HG02588 (cell line): ENCODE measurements around the gene HNRNPU.
"Not testable (repeated sequence)": the region's sequence is repeated elsewhere in the genome, so short reads cannot be mapped to it uniquely, and the experiment has no call there.

ENCODE experiments used
- ATAC-seq: cut with Tn5 transposase; IDR thresholded peaks from one replicate; pipeline ENCODE4 v1.9.1; 2021; ENCODE audit warnings: mild to moderate bottlenecking, moderate library complexity; ENCODE audit not compliant: unreplicated experiment

Gene HNRNPU

DNA sequence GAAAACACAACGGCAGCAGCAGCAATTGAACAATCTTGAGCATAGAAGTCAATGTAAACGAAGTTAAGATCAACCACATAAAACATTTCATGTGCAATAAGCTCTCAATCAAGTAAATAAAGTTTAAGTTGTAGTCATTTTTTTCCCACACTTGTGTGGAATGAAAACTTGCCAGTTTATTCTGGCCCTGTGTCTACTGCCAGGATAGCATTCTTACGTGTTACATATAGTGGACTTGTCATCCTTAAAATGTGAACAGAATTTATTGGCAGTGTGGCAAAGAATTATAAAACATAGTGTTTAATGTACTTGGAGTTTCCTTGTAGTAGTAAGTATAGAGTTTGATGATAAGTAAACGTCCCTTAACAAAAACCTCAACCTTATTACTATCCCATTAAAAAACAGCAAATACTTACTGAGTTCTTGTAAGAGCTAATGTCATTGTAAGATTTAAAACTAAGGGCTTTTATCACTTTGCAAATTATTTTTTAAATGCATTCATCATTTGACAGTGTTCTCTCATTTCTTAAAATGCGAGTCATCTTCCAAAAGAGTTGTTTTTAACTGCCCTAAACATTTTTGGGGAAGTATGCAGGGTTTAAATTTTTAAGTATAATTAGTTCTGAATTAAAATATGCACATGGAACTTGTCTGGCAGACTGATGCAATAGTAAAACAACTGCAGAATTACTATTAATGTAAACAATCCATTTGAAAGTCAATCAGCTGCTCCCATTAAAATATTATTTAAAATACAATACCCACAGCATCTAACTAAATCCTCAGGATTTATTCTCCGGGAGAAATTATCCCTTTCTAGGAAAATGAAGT, 21.0 kb downstream of the HNRNPU start:
- no peak for ATAC-seq

DNA sequence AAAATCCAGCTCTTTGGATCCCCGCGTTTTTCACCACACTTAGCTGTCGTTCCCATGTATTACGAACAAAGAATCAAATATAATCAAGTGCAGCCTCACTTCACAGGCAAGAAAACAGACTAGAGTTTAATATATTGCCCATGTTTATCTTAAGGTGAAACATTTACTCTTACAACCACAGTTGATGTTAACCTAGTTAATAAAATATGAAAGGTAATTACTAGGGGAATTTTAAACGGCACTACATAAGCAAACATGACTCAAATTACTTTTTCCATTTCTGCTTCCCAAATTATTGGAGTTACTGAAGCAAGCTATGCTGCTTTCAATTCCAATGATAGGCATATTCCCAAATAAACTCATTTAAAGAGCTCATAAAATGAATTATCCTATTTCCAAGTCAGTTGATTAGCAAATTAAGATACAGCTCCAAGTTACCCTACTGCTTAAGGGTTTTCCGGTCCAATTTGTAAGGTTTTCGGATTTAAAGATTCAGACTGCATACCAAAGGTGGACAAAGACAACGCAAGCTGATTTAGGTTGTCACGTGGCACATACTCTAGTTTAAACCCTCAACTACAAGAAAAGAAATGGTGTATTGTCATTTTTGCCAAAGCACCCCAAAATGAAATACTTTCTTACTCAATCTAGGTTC, 22.9 kb downstream of the HNRNPU start:
- no peak for ATAC-seq

GRCh38 chr1:244840219-244840794, 24.0 kb downstream of the HNRNPU start:
- no peak for ATAC-seq

DNA sequence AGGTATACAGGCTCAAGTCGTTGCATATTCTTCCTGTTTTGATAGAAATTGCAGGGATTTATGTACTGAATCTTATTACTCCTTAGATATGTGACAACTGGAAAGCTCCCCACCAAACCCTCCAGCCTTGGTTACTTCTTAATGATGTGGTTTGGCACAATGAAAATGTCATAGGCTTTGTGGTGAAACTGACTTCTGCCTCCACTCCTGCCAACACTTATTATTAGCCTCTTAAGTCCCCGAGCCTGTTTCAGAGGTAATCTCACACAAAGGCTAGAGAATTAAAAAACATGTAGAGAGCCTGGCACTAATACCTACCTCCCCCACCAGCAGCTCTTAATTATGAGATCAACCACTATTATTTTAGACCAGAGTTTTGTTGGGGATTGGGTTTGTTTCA, 24.7 kb downstream of the HNRNPU start:
- ATAC-seq: no peak

DNA sequence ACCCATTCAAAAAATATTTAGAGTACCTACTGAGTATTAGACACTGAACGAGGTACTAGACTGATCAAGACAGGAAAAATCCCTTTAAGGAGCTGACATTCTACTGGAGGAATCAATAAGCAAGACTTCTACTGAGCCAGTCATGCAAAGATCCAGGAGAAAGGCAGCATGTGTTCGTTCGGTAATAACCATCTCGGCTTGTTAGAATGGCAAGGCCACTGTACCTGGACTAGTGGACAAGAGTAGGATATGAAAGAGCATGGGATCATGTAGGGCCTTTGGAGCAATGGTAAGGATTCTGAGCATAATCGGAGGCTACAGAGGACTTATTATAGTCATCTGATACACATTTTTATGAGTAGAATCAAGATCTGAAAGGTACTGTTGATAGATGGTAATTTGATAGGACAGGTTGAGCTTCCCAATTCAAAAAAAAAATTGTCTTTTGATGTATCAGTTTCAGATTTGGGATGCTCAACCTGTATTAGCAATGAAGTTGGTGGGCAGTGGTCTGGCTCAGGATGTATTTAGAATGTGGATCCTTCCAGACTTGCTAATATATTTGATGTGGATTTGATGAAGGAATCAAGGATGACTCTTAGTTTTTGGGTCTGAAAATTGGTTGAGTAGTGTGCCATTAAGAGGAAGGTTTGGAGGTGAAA, 26.6 kb downstream of the HNRNPU start:
- ATAC-seq: no peak

GRCh38 chr1:244836584-244836983, 27.8 kb downstream of the HNRNPU start:
- no peak for ATAC-seq

GRCh38 chr1:244836135-244836521, 28.2 kb downstream of the HNRNPU start:
- no peak for ATAC-seq

- ATAC-seq: peak; percentile 62
Observed at GRCh38 chr1:244835276-244836134, 28.8 kb downstream of the HNRNPU start, which contains the start of gene COX20. Gene COX20, plus strand, starts transcription at chr1:244835658. Its CDS starts 57 bp downstream, at chr1:244835715.

GRCh38 chr1:244834543-244835275, 29.6 kb downstream of the HNRNPU start:
- ATAC-seq: peak; percentile 64

GRCh38 chr1:244833734-244834542, 30.4 kb downstream of the HNRNPU start:
- peak; percentile 4 for ATAC-seq

GRCh38 chr1:244833260-244833659, 31.1 kb downstream of the HNRNPU start:
- not testable (repeated sequence) for ATAC-seq

DNA sequence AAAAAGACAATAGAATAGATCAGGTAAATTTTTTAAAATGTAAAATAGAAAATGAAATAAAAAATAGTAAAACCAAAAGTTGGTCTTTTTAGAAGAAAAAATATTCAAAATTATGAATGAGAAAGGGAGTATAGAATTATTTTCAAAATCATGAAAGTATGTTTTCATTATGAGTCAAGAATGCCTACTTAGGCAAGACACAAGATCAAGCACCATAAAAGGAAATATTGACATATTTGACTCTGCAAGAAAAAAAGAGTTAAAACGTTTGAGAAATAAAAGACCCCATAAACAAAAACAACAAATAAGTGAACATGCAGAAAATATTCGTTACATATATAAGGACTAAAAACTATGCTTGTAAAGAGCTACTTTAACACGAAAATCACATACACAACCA, 33.7 kb downstream of the HNRNPU start:
- ATAC-seq: no peak

- no peak for ATAC-seq
Observed at GRCh38 chr1:244826712-244827111, 37.6 kb downstream of the HNRNPU start.

DNA sequence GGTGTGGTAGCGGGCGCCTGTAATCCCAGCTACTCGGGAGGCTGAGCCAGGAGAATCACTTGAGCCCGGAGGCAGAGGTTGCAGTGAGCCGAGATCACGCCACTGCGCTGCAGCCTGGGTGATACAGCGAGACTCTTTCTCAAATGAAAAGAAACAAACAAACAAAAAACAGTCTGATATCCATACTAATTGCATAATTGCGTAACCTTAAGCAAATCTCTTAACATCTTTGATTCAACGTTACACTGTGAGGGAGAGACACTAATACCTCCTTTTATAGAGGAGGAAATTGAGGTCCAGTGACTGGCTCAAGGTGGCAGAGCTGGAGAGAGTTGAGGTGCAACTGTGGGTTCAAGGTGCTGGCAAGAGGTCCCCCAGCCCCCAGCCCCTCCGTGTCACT, 41.5 kb downstream of the HNRNPU start:
- no peak for ATAC-seq

DNA sequence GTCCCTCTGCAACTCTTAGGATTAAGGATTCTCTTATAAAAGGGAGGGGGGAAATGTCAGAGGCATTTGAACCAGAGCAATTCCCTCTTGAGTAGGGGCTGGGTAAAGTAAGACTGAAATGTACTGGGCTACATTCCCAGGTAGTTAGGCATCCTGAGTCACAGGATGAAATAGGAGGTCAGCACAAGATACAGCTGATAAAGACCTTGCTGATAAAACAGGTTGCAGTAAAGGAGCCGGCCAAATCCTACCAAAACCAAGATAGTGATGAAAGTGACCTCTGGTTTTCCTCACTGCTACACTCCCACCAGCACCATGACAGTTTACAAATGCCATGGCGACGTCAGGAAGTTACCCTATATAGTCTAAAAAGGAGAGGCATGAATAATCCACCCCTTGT, 43.2 kb downstream of the HNRNPU start:
- ATAC-seq: no peak

DNA sequence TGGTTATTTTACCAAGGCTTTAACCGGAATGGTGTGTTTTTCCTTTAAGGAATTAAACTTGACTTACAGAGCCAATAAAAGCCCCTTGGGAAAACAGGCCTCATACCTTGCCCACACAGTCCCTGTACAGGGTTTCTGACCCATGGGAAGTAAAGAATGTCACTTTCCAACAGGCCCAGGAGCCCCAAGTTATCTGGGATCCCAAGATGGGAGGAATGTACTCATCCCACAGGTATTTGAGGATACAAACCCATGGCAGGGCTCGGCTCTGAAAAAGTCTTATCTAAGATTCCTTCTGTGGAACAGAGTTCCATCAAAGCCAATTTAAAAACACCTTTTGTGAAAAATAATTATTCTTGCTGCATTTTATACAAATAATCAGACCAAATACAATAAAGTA, 44.2 kb downstream of the HNRNPU start:
- ATAC-seq: no peak

DNA sequence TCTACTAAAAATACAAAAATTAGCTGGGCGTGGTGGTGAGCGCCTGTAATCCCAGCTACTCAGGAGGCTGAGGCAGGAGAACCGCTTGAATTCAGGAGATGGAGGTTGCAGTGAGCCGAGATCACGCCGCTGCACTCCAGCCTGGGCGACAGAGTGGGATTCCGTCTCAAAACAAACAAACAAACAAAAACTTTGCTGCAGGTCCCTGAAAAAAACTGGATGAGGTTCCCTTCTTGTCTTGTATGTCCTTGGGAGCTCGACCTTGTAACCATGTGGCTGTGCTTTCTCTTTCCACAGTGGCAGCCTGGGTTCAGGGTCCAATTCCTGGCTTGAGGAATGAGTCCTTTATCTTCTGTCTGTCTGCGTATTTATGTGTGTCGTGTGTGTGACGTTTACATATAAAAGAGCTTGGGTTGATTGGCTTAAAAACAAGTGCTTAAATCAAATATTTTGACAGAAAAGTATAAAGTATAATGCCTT, 46.9 kb downstream of the HNRNPU start:
- no peak for ATAC-seq

DNA sequence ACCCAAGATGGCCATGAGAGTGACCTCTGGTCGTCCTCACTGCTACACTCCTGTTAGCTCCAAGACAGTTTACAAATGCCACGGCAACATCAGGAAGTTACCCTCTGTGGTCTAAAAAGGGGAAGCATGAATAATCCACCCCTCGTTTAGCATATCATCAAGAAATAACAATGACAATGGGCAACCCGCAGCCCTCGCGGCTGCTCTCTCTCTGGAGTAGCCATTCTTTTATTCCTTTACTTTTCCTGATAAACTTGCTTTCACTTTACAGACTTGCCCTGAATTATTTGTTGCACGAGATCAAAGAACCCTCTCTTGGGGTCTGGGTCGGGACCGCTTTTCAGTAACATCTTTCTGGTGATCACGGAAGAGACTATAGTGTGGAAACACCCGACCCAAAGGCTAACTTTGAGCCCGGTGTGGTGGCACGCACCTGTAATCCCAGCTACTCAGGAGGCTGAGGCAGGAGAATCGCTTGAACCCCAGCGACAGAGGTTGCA, 48.7 kb downstream of the HNRNPU start:
- no peak for ATAC-seq

DNA sequence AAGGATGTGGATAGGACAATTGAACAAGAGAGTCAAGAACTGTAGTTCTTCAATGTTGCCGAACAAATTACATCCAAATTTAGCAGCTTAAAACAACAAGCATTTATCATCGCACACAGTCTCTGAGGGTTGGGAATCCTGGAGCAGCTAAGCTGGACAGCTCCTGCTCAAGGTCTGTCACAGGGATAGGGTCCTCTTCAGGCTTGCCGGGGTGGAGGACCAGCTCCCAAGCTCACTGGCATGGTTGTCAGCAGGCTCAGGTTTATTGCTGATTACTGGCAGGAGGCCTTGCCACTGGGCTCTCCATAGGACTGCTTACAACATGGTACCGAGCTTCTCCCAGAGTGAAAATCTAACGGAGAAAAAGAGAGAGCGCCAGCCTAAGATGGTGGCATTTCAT, 51.0 kb downstream of the HNRNPU start:
- ATAC-seq: no peak
